H4 (cell line): ENCODE measurements around the gene PPARG. TPM values are rescaled to one million over a fixed set of nuclear protein-coding genes. Genes with fewer than 3 reads are reported as not detected.

Experiments used
- DNase-seq: peaks from one replicate; pipeline ENCODE4 v3.0.0-alpha.2; 2015; ENCODE audit warnings: low spot score
- total RNA-seq: library from RNA; depleted of rRNA; stranded (reverse); fragments of >200 nt; shearing (Covaris generic); gene quantifications from 2 replicates; pipeline ENCODE4 v1.2.3, GENCODE V29; 2014

PPARG gene
- total RNA-seq, 1 experiment from 2014 or later: 36.8 TPM

- DNase-seq: no peak
Measured at GRCh38 chr3:12343047-12343501, 54.2 kb downstream of the PPARG start.

- peak; percentile 29 for DNase-seq
Measured at GRCh38 chr3:12345141-12345561, 56.3 kb downstream of the PPARG start.

- no peak for DNase-seq
Measured at GRCh38 chr3:12345584-12346494, 57.0 kb downstream of the PPARG start.

GRCh38 chr3:12347301-12347700 lies 58.4 kb downstream of the PPARG start:
- DNase-seq: no peak

GRCh38 chr3:12349895-12350811 lies 61.3 kb downstream of the PPARG start:
- DNase-seq: peak; percentile 72

GRCh38 chr3:12351145-12351544 lies 62.3 kb downstream of the PPARG start:
- DNase-seq: peak; percentile 30

- DNase-seq: no peak
Measured at GRCh38 chr3:12352253-12352652, 63.4 kb downstream of the PPARG start.

- DNase-seq: no peak
Measured at GRCh38 chr3:12352755-12353154, 63.9 kb downstream of the PPARG start.

GRCh38 chr3:12353796-12354525 lies 65.1 kb downstream of the PPARG start:
- no peak for DNase-seq

GRCh38 chr3:12356175-12356574 lies 67.3 kb downstream of the PPARG start:
- DNase-seq: no peak

GRCh38 chr3:12356996-12357395 lies 68.1 kb downstream of the PPARG start:
- no peak for DNase-seq

- no peak for DNase-seq
Measured at GRCh38 chr3:12357456-12357855, 68.6 kb downstream of the PPARG start.

GRCh38 chr3:12363397-12364195 lies 74.7 kb downstream of the PPARG start:
- DNase-seq: no peak

- no peak for DNase-seq
Measured at GRCh38 chr3:12367346-12367745, 78.5 kb downstream of the PPARG start.

- DNase-seq: no peak
Measured at GRCh38 chr3:12369029-12369428, 80.2 kb downstream of the PPARG start.

- no peak for DNase-seq
Measured at GRCh38 chr3:12369598-12369997, 80.7 kb downstream of the PPARG start.

- peak; percentile 65 for DNase-seq
Measured at GRCh38 chr3:12370758-12371157, 81.9 kb downstream of the PPARG start.

- peak; percentile 54 for DNase-seq
Measured at GRCh38 chr3:12371525-12372140, 82.8 kb downstream of the PPARG start.

GRCh38 chr3:12372741-12373280 lies 83.9 kb downstream of the PPARG start:
- DNase-seq: no peak

- DNase-seq: peak; percentile 32
Measured at GRCh38 chr3:12375572-12375971, 86.7 kb downstream of the PPARG start.
